ENCODE data around the gene DCDC2B. TPM values are rescaled to one million over a fixed set of nuclear protein-coding genes. Genes with fewer than 3 reads are reported as not detected.
"Not testable (repeated sequence)": the region's sequence is repeated elsewhere in the genome, so short reads cannot be mapped to it uniquely, and the experiment has no call there.

The DCDC2B gene
- not detected for total RNA-seq

DNA sequence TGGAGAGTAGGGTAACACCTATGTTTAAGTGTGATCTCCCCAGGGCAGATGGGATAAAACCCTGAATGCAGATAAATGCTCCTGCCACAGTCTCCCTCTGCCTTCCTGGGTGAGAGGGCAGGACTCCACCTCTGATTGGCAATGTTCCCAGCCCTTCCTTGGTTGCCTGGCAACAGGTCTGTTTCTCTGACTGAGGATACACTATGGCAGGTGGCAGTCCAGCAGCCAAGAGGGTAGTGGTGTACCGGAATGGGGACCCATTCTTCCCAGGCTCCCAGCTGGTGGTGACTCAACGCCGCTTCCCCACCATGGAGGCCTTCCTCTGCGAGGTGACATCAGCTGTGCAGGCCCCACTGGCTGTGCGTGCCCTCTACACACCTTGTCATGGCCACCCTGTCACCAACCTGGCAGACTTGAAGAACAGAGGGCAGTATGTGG is at the start of gene DCDC2B:
Gene DCDC2B (plus strand): TSS at position 199 of the 438 bp plus-strand sequence. CDS start 5 bp downstream, at position 204.
- no peaks in the 10 kb centered on the region for H3K27me3 ChIP-seq
- in situ Hi-C loops (cut with MboI; ENCODE audit: low pct_ligation_motif_present in 1 of 4, low pct_unique_long_range_greater_than_20kb in 1 of 4, low sequenced_read_pairs in 3 of 4) (loop anchor here in 1 of 4 donors (25.0 kb wide), 1 partner anchor 178 kb away; the partner anchor contains the start of gene BSDC1), intact Hi-C loops (cut with DNase I; ENCODE audit: low total_unique reads) (no loop called here)
- WGBS, 2 donors (ENCODE audit: low coverage in 1 of 2): 54% methylated on average over 5 of the region's 5 CpGs; no CpG with 5 or more reads in 1 of the 2 donors
- no peaks in the 10 kb centered on the region for H3K36me3 ChIP-seq
- TF ChIP-seq POLR2AphosphoS5 (IDR thresholded peaks at IDR 0.05): peak; percentile 32 to 72 (median 60)
- TF ChIP-seq, protein P1, sequence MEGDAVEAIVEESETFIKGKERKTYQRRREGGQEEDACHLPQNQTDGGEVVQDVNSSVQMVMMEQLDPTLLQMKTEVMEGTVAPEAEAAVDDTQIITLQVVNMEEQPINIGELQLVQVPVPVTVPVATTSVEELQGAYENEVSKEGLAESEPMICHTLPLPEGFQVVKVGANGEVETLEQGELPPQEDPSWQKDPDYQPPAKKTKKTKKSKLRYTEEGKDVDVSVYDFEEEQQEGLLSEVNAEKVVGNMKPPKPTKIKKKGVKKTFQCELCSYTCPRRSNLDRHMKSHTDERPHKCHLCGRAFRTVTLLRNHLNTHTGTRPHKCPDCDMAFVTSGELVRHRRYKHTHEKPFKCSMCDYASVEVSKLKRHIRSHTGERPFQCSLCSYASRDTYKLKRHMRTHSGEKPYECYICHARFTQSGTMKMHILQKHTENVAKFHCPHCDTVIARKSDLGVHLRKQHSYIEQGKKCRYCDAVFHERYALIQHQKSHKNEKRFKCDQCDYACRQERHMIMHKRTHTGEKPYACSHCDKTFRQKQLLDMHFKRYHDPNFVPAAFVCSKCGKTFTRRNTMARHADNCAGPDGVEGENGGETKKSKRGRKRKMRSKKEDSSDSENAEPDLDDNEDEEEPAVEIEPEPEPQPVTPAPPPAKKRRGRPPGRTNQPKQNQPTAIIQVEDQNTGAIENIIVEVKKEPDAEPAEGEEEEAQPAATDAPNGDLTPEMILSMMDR (IDR thresholded peaks at IDR 0.05): no peak
- TF ChIP-seq POLR2A (IDR thresholded peaks at IDR 0.05): peak; percentile 23
- TF ChIP-seq EP300 (IDR thresholded peaks at IDR 0.05; ENCODE audit: low read depth): peak; percentile 39
- H3K4me1 ChIP-seq: peaks cover 14 to 34% (median 26%) of the 10 kb centered on the region in 4 donors
- DNase-seq: peak; percentile 92
- no peak within 1 kb of the TSS for H3K4me3 ChIP-seq
- H3K9me3 ChIP-seq: no peaks in the 10 kb centered on the region
- peak within 1 kb of the TSS; percentile 42 to 77 (median 69) for H3K27ac ChIP-seq

DNA sequence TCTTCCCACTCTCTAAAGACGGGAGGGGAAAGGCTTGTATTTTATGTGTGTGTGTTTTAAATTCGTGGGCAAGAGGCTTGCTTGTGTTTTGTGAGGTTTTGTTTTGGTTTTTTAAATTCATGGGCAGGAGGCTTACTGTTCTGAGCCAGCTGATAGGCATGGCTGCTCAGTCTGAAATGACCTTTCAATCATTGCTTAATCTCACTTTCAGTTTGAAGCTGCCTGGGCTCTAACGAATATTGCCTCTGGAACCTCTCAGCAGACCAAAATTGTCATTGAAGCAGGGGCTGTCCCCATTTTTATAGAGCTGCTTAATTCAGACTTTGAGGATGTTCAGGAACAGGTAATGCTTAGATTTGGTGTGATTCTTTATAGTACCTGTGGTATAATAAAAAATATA is 49.7 kb upstream of the DCDC2B start:
- H3K27me3 ChIP-seq: no peaks in the 10 kb centered on the region
- no peak for DNase-seq
- H3K4me1 ChIP-seq: no peaks in the 10 kb centered on the region
- in situ Hi-C loops (cut with MboI; ENCODE audit: low pct_ligation_motif_present in 1 of 4, low pct_unique_long_range_greater_than_20kb in 1 of 4, low sequenced_read_pairs in 3 of 4) (no loop called here), intact Hi-C loops (cut with DNase I; ENCODE audit: low total_unique reads) (no loop called here)
- TF ChIP-seq POLR2AphosphoS5 (IDR thresholded peaks at IDR 0.05): no peak
- no peak for TF ChIP-seq POLR2A (IDR thresholded peaks at IDR 0.05)
- TF ChIP-seq, protein P1 (IDR thresholded peaks at IDR 0.05): no peak
- TF ChIP-seq EP300 (IDR thresholded peaks at IDR 0.05; ENCODE audit: low read depth): no peak
- peaks cover 0 to 68% (median 28%) of the 10 kb centered on the region in 4 donors for H3K36me3 ChIP-seq
- WGBS, 2 donors (ENCODE audit: low coverage in 1 of 2): 71 to 82% methylated on average over 3 of the region's 3 CpGs
- H3K27ac ChIP-seq: no peak overlapping the region
- no peak overlapping the region for H3K4me3 ChIP-seq
- H3K9me3 ChIP-seq: no peaks in the 10 kb centered on the region

DNA sequence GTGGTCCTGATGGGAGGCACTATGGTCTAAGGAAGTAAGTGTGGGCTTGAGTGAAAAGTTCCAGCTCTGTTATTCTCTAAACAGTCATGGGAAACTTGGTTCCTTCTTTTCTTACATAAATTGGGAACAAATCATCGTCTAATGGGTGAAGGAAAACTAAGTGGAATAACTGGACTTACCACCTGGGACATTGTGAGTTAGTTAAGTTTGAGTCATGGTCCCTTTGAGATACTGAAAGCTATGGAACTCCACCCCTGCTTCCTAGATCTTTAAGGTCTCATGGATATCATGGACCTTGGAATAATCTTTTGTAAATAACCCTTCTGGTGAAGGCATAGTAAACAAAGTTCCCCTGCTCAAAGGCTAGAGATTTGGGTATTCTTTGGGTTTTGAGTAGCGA is 45.5 kb upstream of the DCDC2B start:
- intact Hi-C loops (cut with DNase I; ENCODE audit: low total_unique reads) (no loop called here), in situ Hi-C loops (cut with MboI; ENCODE audit: low pct_ligation_motif_present in 1 of 4, low pct_unique_long_range_greater_than_20kb in 1 of 4, low sequenced_read_pairs in 3 of 4) (no loop called here)
- H3K4me3 ChIP-seq: no peak overlapping the region
- H3K27me3 ChIP-seq: no peaks in the 10 kb centered on the region
- DNase-seq: no peak
- peaks cover 0 to 78% (median 37%) of the 10 kb centered on the region in 4 donors for H3K36me3 ChIP-seq
- no peaks in the 10 kb centered on the region for H3K9me3 ChIP-seq
- 84 to 90% methylated on average over 2 of the region's 2 CpGs for WGBS, 2 donors (ENCODE audit: low coverage in 1 of 2)
- H3K4me1 ChIP-seq: no peaks in the 10 kb centered on the region
- no peak overlapping the region for H3K27ac ChIP-seq
- TF ChIP-seq POLR2AphosphoS5 (IDR thresholded peaks at IDR 0.05) (no peak), EP300 (IDR thresholded peaks at IDR 0.05; ENCODE audit: low read depth) (no peak), POLR2A (IDR thresholded peaks at IDR 0.05) (no peak)
- TF ChIP-seq, protein P1 (IDR thresholded peaks at IDR 0.05): no peak

DNA sequence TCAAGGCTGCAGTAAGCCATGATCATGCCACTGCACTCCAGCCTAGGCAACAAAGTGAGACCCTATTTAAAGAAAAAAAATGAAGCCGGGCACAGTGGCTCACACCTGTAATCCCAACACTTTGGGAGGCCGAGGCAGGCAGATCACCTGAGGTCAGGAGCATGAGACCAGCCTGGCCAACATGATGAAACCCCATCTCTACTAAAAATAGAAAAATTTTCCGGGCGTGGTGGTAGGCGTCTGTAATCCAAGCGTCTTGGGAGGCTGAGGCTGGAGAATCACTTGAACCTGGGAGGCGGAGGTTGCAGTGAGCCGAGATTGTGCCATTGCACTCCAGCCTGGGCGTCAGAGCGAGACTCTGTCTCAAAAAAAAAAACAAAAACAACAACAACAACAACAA is 43.3 kb upstream of the DCDC2B start:
- H3K9me3 ChIP-seq; DNase-seq; H3K4me1 ChIP-seq; H3K27me3 ChIP-seq; intact Hi-C loops (cut with DNase I; ENCODE audit: low total_unique reads); in situ Hi-C loops (cut with MboI; ENCODE audit: low pct_ligation_motif_present in 1 of 4, low pct_unique_long_range_greater_than_20kb in 1 of 4, low sequenced_read_pairs in 3 of 4); H3K4me3 ChIP-seq; H3K27ac ChIP-seq: not testable (repeated sequence)
- WGBS, 2 donors (ENCODE audit: low coverage in 1 of 2): 95 to 98% methylated on average over 6 to 10 of the region's 10 CpGs
- H3K36me3 ChIP-seq: peaks cover 0 to 77% (median 35%) of the 10 kb centered on the region in 4 donors

DNA sequence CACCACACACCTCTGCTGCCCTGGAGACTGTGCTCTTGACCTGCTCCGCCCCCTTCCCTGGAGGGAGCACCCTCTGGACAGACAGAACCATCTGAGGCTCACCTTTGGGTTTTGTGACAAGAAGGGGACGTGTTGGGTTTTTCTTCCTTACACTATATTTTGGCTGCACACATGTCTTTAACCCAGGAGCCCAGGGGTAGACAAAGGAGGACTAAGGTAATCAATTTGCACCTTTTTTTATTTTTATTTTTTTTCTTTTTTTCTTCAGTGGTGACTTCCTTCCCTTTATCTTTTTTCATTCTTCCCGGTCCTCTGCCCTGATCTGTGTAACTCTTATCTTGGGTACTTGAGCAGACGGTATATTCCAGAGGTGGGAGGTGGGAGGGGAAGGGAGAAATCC is 37.9 kb upstream of the DCDC2B start:
- no peak for DNase-seq
- H3K36me3 ChIP-seq: peaks cover 0 to 51% (median 23%) of the 10 kb centered on the region in 4 donors
- WGBS, 2 donors (ENCODE audit: low coverage in 1 of 2): 66 to 86% methylated on average over 3 to 4 of the region's 4 CpGs
- no peaks in the 10 kb centered on the region for H3K9me3 ChIP-seq
- no peak for TF ChIP-seq EP300 (IDR thresholded peaks at IDR 0.05; ENCODE audit: low read depth)
- TF ChIP-seq POLR2AphosphoS5 (IDR thresholded peaks at IDR 0.05): no peak
- TF ChIP-seq POLR2A (IDR thresholded peaks at IDR 0.05): no peak
- TF ChIP-seq, protein P1 (IDR thresholded peaks at IDR 0.05): no peak
- no peak overlapping the region for H3K27ac ChIP-seq
- H3K4me1 ChIP-seq: no peaks in the 10 kb centered on the region
- intact Hi-C loops (cut with DNase I; ENCODE audit: low total_unique reads) (no loop called here), in situ Hi-C loops (cut with MboI; ENCODE audit: low pct_ligation_motif_present in 1 of 4, low pct_unique_long_range_greater_than_20kb in 1 of 4, low sequenced_read_pairs in 3 of 4) (no loop called here)
- H3K4me3 ChIP-seq: no peak overlapping the region
- no peaks in the 10 kb centered on the region for H3K27me3 ChIP-seq
